Hepatocyte (in vitro differentiated cells): ENCODE data around the gene MBNL1. TPM values are rescaled to one million over a fixed set of nuclear protein-coding genes. Genes with fewer than 3 reads are reported as not detected.

Experiments
- DNase-seq: peaks from one replicate; pipeline ENCODE4 v3.0.0-alpha.2; 2016; ENCODE audit warnings: low spot score
- H2AFZ ChIP-seq: fragments of 200-600 bp; sonication (generic); 2 replicates; pipeline ENCODE4 v1.6.0; 2016; ENCODE audit warnings: antibody characterized with exemption, mild to moderate bottlenecking
- H3K27ac ChIP-seq: fragments of 200-600 bp; sonication (generic); 2 replicates; pipeline ENCODE4 v1.5.1; 2016; ENCODE audit warnings: mild to moderate bottlenecking
- H3K27me3 ChIP-seq: fragments of 200-600 bp; sonication (generic); 2 replicates; pipeline ENCODE4 v1.6.1; 2016
- H3K36me3 ChIP-seq: fragments of 200-600 bp; sonication (generic); replicated peaks from 2 replicates; pipeline ENCODE4 v1.5.1; 2016; ENCODE audit warnings: low read depth; ENCODE audit not compliant: insufficient read depth
- H3K4me1 ChIP-seq: fragments of 200-600 bp; sonication (generic); 2 replicates; pipeline ENCODE4 v1.5.1; 2016; ENCODE audit warnings: mild to moderate bottlenecking, moderate library complexity; ENCODE audit not compliant: insufficient read depth
- H3K4me2 ChIP-seq: fragments of 200-600 bp; sonication (generic); 2 replicates; pipeline ENCODE4 v1.6.0; 2016
- H3K4me3 ChIP-seq: fragments of 200-600 bp; sonication (generic); 2 replicates; pipeline ENCODE4 v1.5.1; 2016; ENCODE audit warnings: mild to moderate bottlenecking
- H3K79me2 ChIP-seq: fragments of 200-600 bp; sonication (generic); 2 replicates; pipeline ENCODE4 v1.6.0; 2017; ENCODE audit warnings: mild to moderate bottlenecking
- H3K9me2 ChIP-seq: fragments of 200-600 bp; sonication (generic); replicated peaks from 2 replicates; pipeline ENCODE4 v1.6.0; 2017; ENCODE audit warnings: mild to moderate bottlenecking; ENCODE audit not compliant: insufficient read depth
- H3K9me3 ChIP-seq: fragments of 200-600 bp; sonication (generic); 2 replicates; pipeline ENCODE4 v1.5.1; 2016; ENCODE audit warnings: low read depth, mild to moderate bottlenecking
- H4K20me1 ChIP-seq: fragments of 200-600 bp; sonication (generic); 2 replicates; pipeline ENCODE4 v1.6.0; 2016; ENCODE audit warnings: mild to moderate bottlenecking; ENCODE audit not compliant: insufficient read depth, poor library complexity, severe bottlenecking
- CTCF ChIP-seq: fragments of 200-600 bp; sonication (generic); IDR thresholded peaks from 2 replicates; pipeline ENCODE4 v1.5.1; 2016; ENCODE audit warnings: antibody characterized with exemption, mild to moderate bottlenecking; ENCODE audit not compliant: poor library complexity
- EZH2 ChIP-seq: fragments of 200-600 bp; sonication (generic); IDR thresholded peaks from 2 replicates; pipeline ENCODE4 v1.6.1; 2016; ENCODE audit warnings: antibody characterized with exemption, mild to moderate bottlenecking, borderline replicate concordance
- EZH2phosphoT487 ChIP-seq: fragments of 200-600 bp; sonication (generic); IDR thresholded peaks from one replicate; pipeline ENCODE4 v1.6.1; 2018; ENCODE audit warnings: antibody characterized with exemption, mild to moderate bottlenecking, low read depth, moderate library complexity; ENCODE audit not compliant: unreplicated experiment, severe bottlenecking
- WGBS: methylation state at CpG from one replicate; pipeline ENCODE4 v1.1.6; 2016; ENCODE audit warnings: low lambda C conversion rate; ENCODE audit errors: missing lambda C conversion rate; 5-methylcytosine and 5-hydroxymethylcytosine counted together
- polyA plus RNA-seq: library from polyadenylated mRNA; unstranded; fragments of >200 nt; fragmentation: Nextera tagmentation; extraction: Ambion mirVana; gene quantifications from 2 replicates; pipeline ENCODE4 v1.2.1, GENCODE V29; 2016
- total RNA-seq: library from RNA; depleted of rRNA; stranded (reverse); fragments of >200 nt; gene quantifications from 2 replicates; pipeline ENCODE4 v1.2.3, GENCODE V29; 2014

MBNL1 gene
- total and polyA plus RNA-seq, 2 experiments from 2014 or later, result 20.5 to 104 TPM

- no peaks in the 10 kb centered on the region for H4K20me1 ChIP-seq
- TF ChIP-seq EZH2 (no peak), EZH2phosphoT487 (no peak), CTCF (no peak)
- no peak overlapping the region for H3K4me2 ChIP-seq
- DNase-seq, result no peak
- no peaks in the 10 kb centered on the region for H3K9me3 ChIP-seq
- H2AFZ ChIP-seq, result no peak overlapping the region
- no peaks in the 10 kb centered on the region for H3K36me3 ChIP-seq
- H3K4me1 ChIP-seq, result peaks cover 14% of the 10 kb centered on the region
- peak overlapping the region; percentile 38 for H3K27ac ChIP-seq
- no peaks in the 10 kb centered on the region for H3K9me2 ChIP-seq
- no peaks in the 10 kb centered on the region for H3K27me3 ChIP-seq
- H3K79me2 ChIP-seq, result peaks cover 21% of the 10 kb centered on the region
- no peak overlapping the region for H3K4me3 ChIP-seq
Observed at GRCh38 chr3:152426393-152426792, 157.7 kb downstream of the MBNL1 start.

GRCh38 chr3:152428577-152428976 lies 159.8 kb downstream of the MBNL1 start:
- Histone ChIP-seq H3K79me2 (peaks cover 35% of the 10 kb centered on the region), H2AFZ (no peak overlapping the region), H3K9me3 (no peaks in the 10 kb centered on the region), H3K4me2 (no peak overlapping the region), H3K4me3 (no peak overlapping the region), H3K36me3 (no peaks in the 10 kb centered on the region), H3K4me1 (peaks cover 14% of the 10 kb centered on the region), H4K20me1 (no peaks in the 10 kb centered on the region), H3K27ac (no peak overlapping the region), H3K9me2 (no peaks in the 10 kb centered on the region), H3K27me3 (no peaks in the 10 kb centered on the region)
- DNase-seq, result no peak
- no peak for TF ChIP-seq CTCF
- no peak for TF ChIP-seq EZH2
- no peak for TF ChIP-seq EZH2phosphoT487
- 85% methylated on average over 3 of the region's 3 CpGs for WGBS

- no peaks in the 10 kb centered on the region for H3K36me3 ChIP-seq
- H3K27me3 ChIP-seq, result no peaks in the 10 kb centered on the region
- H3K9me2 ChIP-seq, result no peaks in the 10 kb centered on the region
- H4K20me1 ChIP-seq, result no peaks in the 10 kb centered on the region
- TF ChIP-seq EZH2phosphoT487, result no peak
- TF ChIP-seq EZH2, result no peak
- no peak for TF ChIP-seq CTCF
- peaks cover 53% of the 10 kb centered on the region for H3K79me2 ChIP-seq
- no peak overlapping the region for H3K4me2 ChIP-seq
- H2AFZ ChIP-seq, result no peak overlapping the region
- H3K4me1 ChIP-seq, result peaks cover 14% of the 10 kb centered on the region
- WGBS, result 43% methylated on average over 2 of the region's 2 CpGs
- H3K27ac ChIP-seq, result no peak overlapping the region
- H3K4me3 ChIP-seq, result no peak overlapping the region
- no peaks in the 10 kb centered on the region for H3K9me3 ChIP-seq
- no peak for DNase-seq
Observed at GRCh38 chr3:152430223-152431002, 161.7 kb downstream of the MBNL1 start.
